Endothelial cell (in vitro differentiated cells): ENCODE measurements around the gene CXCR5. TPM values are rescaled to one million over a fixed set of nuclear protein-coding genes. Genes with fewer than 3 reads are reported as not detected.

ENCODE experiments used
- DNase-seq: peaks from one replicate; pipeline ENCODE4 v3.0.0; 2021; ENCODE audit warnings: low spot score
- H3K27ac Mint-ChIP-seq: one replicate; pipeline ENCODE4 v1.8.0; 2021; ENCODE audit warnings: mixed read lengths, inconsistent platforms; ENCODE audit not compliant: unreplicated experiment
- H3K27me3 Mint-ChIP-seq: one replicate; pipeline ENCODE4 v1.8.0; 2021; ENCODE audit warnings: mild to moderate bottlenecking, moderate library complexity, mixed read lengths, inconsistent platforms; ENCODE audit not compliant: unreplicated experiment
- H3K36me3 Mint-ChIP-seq: one replicate; pipeline ENCODE4 v1.8.0; 2021; ENCODE audit warnings: mild to moderate bottlenecking, low read depth, mixed read lengths, inconsistent platforms; ENCODE audit not compliant: unreplicated experiment
- H3K4me1 Mint-ChIP-seq: one replicate; pipeline ENCODE4 v1.8.0; 2021; ENCODE audit warnings: mild to moderate bottlenecking, mixed read lengths, inconsistent platforms; ENCODE audit not compliant: unreplicated experiment
- H3K4me3 Mint-ChIP-seq: one replicate; pipeline ENCODE4 v1.8.0; 2021; ENCODE audit warnings: mild to moderate bottlenecking, mixed read lengths, inconsistent platforms; ENCODE audit not compliant: unreplicated experiment
- H3K9me3 Mint-ChIP-seq: one replicate; pipeline ENCODE4 v1.8.0; 2021; ENCODE audit warnings: mixed read lengths, inconsistent platforms; ENCODE audit not compliant: unreplicated experiment
- total RNA-seq: library from RNA; stranded (reverse); fragmentation: NEBNext Ultra II Directional; extraction: Animal tissue kit (Norgen Biotek cat#: 25700); gene quantifications from one replicate; pipeline ENCODE4 v1.2.1, GENCODE V29; 2021; ENCODE audit not compliant: unreplicated experiment
- TF ChIP-seq, protein P1 (sequence below): fragments of 200-600 bp; sonication (generic); IDR thresholded peaks from one replicate; pipeline ENCODE4 v1.5.0; 2021; ENCODE audit warnings: antibody characterized with exemption; ENCODE audit not compliant: unreplicated experiment

CXCR5 gene
- total RNA-seq, 1 donor from 2014 or later = not detected

DNA sequence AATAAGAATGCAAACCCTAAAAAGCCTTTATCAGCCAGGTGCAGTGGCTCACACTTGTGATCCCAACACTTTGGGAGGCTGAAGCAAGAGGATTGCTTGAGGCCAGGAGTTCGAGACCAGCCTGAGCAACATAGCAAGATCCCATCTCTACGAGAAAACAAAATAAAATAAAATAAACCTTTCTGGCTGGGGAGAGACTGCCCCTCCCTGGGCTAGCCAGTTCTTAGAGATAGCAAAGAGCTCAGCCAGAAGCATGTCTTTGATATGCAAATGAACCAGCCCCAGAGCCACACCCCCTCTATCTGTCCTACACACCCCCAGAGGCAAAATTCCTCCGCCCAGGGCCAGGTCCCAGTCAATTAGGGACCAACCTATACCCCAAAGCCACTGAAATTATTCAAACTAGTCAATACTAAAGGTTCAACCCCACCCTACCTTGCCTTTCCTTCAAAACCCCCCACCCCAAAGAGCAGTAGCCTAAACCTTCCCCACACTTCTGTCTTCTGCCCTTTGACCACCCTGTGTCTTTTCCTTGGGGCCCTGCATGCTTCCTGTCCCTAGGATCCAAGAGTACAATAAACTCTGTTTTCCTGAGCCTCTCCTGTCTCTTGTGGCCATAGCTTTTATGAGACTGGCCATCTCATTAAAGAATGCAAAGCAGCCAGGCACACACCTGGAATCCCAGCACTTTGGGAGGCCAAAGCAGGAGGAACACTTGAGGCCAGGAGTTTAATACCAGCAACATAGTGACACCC, 37.3 kb upstream of the CXCR5 start:
- no peak overlapping the region for H3K27ac Mint-ChIP-seq
- no peak for DNase-seq
- no peaks in the 10 kb centered on the region for H3K27me3 Mint-ChIP-seq
- H3K9me3 Mint-ChIP-seq = no peaks in the 10 kb centered on the region
- no peak overlapping the region for H3K4me3 Mint-ChIP-seq
- H3K4me1 Mint-ChIP-seq = peaks cover 3% of the 10 kb centered on the region
- TF ChIP-seq, protein P1, sequence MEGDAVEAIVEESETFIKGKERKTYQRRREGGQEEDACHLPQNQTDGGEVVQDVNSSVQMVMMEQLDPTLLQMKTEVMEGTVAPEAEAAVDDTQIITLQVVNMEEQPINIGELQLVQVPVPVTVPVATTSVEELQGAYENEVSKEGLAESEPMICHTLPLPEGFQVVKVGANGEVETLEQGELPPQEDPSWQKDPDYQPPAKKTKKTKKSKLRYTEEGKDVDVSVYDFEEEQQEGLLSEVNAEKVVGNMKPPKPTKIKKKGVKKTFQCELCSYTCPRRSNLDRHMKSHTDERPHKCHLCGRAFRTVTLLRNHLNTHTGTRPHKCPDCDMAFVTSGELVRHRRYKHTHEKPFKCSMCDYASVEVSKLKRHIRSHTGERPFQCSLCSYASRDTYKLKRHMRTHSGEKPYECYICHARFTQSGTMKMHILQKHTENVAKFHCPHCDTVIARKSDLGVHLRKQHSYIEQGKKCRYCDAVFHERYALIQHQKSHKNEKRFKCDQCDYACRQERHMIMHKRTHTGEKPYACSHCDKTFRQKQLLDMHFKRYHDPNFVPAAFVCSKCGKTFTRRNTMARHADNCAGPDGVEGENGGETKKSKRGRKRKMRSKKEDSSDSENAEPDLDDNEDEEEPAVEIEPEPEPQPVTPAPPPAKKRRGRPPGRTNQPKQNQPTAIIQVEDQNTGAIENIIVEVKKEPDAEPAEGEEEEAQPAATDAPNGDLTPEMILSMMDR = no peak
- H3K36me3 Mint-ChIP-seq = no peaks in the 10 kb centered on the region

DNA sequence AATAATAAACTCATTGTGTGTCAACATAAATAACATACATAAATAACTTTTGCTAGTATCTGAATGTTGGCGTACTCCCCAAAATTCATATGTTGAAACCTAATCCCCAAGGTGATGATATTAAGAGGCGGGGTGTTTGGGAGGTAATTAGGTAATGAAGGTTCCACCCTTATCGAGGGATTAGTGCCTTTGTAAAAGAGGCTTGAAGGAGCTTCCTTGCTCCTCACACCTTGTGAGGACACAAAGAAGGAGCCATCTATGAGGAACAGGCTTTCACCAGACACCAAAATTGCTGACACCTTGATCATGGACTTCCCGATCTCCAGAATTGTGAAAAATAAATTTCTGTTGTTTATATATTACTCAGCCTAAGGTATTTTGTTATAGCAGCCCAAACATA, 33.9 kb upstream of the CXCR5 start:
- TF ChIP-seq, protein P1 = no peak
- Mint-ChIP-seq H3K27ac (no peak overlapping the region), H3K36me3 (no peaks in the 10 kb centered on the region), H3K9me3 (no peaks in the 10 kb centered on the region), H3K4me1 (peaks cover 3% of the 10 kb centered on the region), H3K27me3 (no peaks in the 10 kb centered on the region), H3K4me3 (no peak overlapping the region)
- no peak for DNase-seq

DNA sequence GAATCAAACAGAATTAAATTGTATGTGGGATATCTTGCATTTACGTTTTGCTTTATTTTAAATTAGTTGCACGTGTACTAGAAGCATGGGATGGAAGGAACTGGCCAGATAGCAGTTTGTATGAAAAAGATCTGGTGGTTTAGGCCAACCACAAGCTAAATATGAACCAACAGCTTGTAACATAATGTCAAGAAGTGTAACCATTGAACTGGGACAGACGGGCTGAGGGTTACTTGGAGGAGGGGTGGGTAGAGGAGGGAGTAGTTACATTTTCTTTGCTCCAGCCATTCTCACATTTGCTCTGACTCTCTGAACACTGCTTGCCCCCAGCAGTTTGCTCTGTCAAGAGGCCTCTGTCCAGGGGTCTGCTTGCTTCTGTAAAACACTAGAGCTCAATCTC, 31.7 kb upstream of the CXCR5 start:
- Mint-ChIP-seq H3K27ac (no peak overlapping the region), H3K4me1 (no peaks in the 10 kb centered on the region), H3K27me3 (no peaks in the 10 kb centered on the region), H3K9me3 (no peaks in the 10 kb centered on the region), H3K36me3 (no peaks in the 10 kb centered on the region), H3K4me3 (no peak overlapping the region)
- TF ChIP-seq, protein P1 = no peak
- no peak for DNase-seq

DNA sequence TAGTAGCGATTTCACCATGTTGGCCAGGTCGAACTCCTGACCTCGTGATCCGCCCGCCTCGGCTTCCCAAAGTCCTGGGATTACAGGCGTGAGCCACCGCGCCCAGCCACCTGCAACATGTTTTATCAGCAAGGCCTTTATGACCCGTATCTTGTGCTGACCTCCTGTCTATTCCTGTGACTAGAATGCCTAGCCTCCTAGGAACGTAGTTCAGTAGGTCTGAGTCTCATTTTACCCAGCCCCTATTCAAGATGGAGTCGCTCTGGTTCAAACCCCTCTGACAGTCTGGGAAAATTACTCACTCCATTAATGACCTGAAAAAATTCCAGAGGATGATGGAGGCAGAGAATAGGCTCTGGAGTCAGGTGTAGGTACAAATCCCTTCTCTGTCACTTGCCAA, 30.0 kb upstream of the CXCR5 start:
- Mint-ChIP-seq H3K36me3 (no peaks in the 10 kb centered on the region), H3K27ac (no peak overlapping the region), H3K9me3 (no peaks in the 10 kb centered on the region), H3K27me3 (no peaks in the 10 kb centered on the region), H3K4me3 (no peak overlapping the region), H3K4me1 (no peaks in the 10 kb centered on the region)
- TF ChIP-seq, protein P1 = no peak
- DNase-seq = no peak

DNA sequence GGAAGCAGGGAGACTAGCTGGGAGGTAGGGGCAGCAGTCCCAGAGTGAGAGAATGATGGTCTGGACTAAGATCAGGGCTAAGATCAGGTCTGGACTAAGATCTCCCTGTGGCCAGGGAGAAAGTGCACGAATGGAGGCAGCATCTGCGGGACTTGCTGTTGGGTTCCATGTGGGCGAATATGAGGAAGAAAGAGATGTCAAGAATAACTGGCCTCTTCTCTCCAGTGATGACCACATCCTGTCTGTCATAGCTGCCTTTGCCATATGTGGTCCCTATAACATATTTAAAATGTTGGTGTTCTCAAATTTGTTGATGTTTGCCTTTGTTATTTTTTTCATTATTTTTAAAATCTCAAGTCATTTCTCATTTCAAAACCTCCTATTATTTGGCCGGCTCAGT, 27.4 kb upstream of the CXCR5 start:
- Mint-ChIP-seq H3K27ac (no peak overlapping the region), H3K4me1 (no peaks in the 10 kb centered on the region), H3K36me3 (no peaks in the 10 kb centered on the region), H3K27me3 (no peaks in the 10 kb centered on the region), H3K9me3 (no peaks in the 10 kb centered on the region), H3K4me3 (no peak overlapping the region)
- TF ChIP-seq, protein P1 = no peak
- no peak for DNase-seq
